KOPT-K1 (cell line): ENCODE measurements around the gene HIBADH.
"Not testable (repeated sequence)": the region's sequence is repeated elsewhere in the genome, so short reads cannot be mapped to it uniquely, and the experiment has no call there.

Experiments used
- H3K27ac ChIP-seq: fragments of 200-600 bp; sonication (generic); 2 replicates; pipeline ENCODE4 v1.5.1; 2016; ENCODE audit warnings: antibody characterized with exemption, mild to moderate bottlenecking, low read depth, low read length; ENCODE audit not compliant: poor library complexity, severe bottlenecking
- H3K36me3 ChIP-seq: fragments of 200-600 bp; sonication (generic); 2 replicates; pipeline ENCODE4 v1.5.1; 2017; ENCODE audit warnings: antibody characterized with exemption, mild to moderate bottlenecking, low read length, moderate library complexity; ENCODE audit not compliant: insufficient read depth
- H3K9me3 ChIP-seq: fragments of 200-600 bp; sonication (generic); 2 replicates; pipeline ENCODE4 v1.5.1; 2017; ENCODE audit warnings: antibody characterized with exemption, low read length, mild to moderate bottlenecking; ENCODE audit not compliant: insufficient read depth, poor library complexity, severe bottlenecking

HIBADH gene

GRCh38 chr7:27661811-27662489 is 733 bp downstream of the HIBADH start:
- H3K36me3 ChIP-seq = no peaks in the 10 kb centered on the region
- peak overlapping the region; percentile 68 for H3K27ac ChIP-seq

GRCh38 chr7:27656724-27657123 is 6.0 kb downstream of the HIBADH start:
- Histone ChIP-seq H3K27ac (no peak overlapping the region), H3K9me3 (no peaks in the 10 kb centered on the region), H3K36me3 (peaks cover 5% of the 10 kb centered on the region)

More at GRCh38 chr7:27661811-27662489, 733 bp downstream of the HIBADH start:
- H3K9me3 ChIP-seq = no peaks in the 10 kb centered on the region

- H3K27ac ChIP-seq = no peak overlapping the region
- H3K9me3 ChIP-seq = no peaks in the 10 kb centered on the region
- H3K36me3 ChIP-seq = peaks cover 5% of the 10 kb centered on the region
Observed at GRCh38 chr7:27655184-27655583, 7.5 kb downstream of the HIBADH start.

GRCh38 chr7:27652518-27652917 is 10.2 kb downstream of the HIBADH start:
- Histone ChIP-seq H3K36me3 (peaks cover 6% of the 10 kb centered on the region), H3K9me3 (no peaks in the 10 kb centered on the region), H3K27ac (no peak overlapping the region)

- no peaks in the 10 kb centered on the region for H3K9me3 ChIP-seq
- H3K36me3 ChIP-seq = peaks cover 12% of the 10 kb centered on the region
- H3K27ac ChIP-seq = no peak overlapping the region
Observed at GRCh38 chr7:27651702-27652101, 11.0 kb downstream of the HIBADH start.

- Histone ChIP-seq H3K27ac (no peak overlapping the region), H3K36me3 (peaks cover 12% of the 10 kb centered on the region; the same call in 1 of the 2 replicates), H3K9me3 (no peaks in the 10 kb centered on the region)
Observed at GRCh38 chr7:27650283-27650682, 12.4 kb downstream of the HIBADH start.

GRCh38 chr7:27647489-27647888 is 15.2 kb downstream of the HIBADH start:
- H3K9me3 ChIP-seq = no peaks in the 10 kb centered on the region
- H3K27ac ChIP-seq = no peak overlapping the region
- peaks cover 10% of the 10 kb centered on the region; the same call in 1 of the 2 replicates for H3K36me3 ChIP-seq

GRCh38 chr7:27647046-27647445 is 15.6 kb downstream of the HIBADH start:
- Histone ChIP-seq H3K36me3 (peaks cover 7% of the 10 kb centered on the region; the same call in 1 of the 2 replicates), H3K9me3 (no peaks in the 10 kb centered on the region), H3K27ac (no peak overlapping the region)

- Histone ChIP-seq H3K36me3 (peaks cover 4% of the 10 kb centered on the region; the same call in 1 of the 2 replicates), H3K27ac (no peak overlapping the region), H3K9me3 (no peaks in the 10 kb centered on the region)
Observed at GRCh38 chr7:27642271-27642670, 20.4 kb downstream of the HIBADH start.

- H3K27ac ChIP-seq = no peak overlapping the region
- no peaks in the 10 kb centered on the region for H3K9me3 ChIP-seq
- H3K36me3 ChIP-seq = no peaks in the 10 kb centered on the region; the same call in 1 of the 2 replicates
Observed at GRCh38 chr7:27641581-27642230, 21.0 kb downstream of the HIBADH start.

- H3K9me3 ChIP-seq = no peaks in the 10 kb centered on the region
- no peak overlapping the region for H3K27ac ChIP-seq
- H3K36me3 ChIP-seq = no peaks in the 10 kb centered on the region; the same call in 1 of the 2 replicates
Observed at GRCh38 chr7:27640884-27641574, 21.7 kb downstream of the HIBADH start.

GRCh38 chr7:27639851-27640250 is 22.8 kb downstream of the HIBADH start:
- Histone ChIP-seq H3K36me3 (no peaks in the 10 kb centered on the region; the same call in 1 of the 2 replicates), H3K27ac (no peak overlapping the region), H3K9me3 (no peaks in the 10 kb centered on the region)

GRCh38 chr7:27639048-27639447 is 23.6 kb downstream of the HIBADH start:
- H3K9me3 ChIP-seq, H3K27ac ChIP-seq, H3K36me3 ChIP-seq: not testable (repeated sequence)

GRCh38 chr7:27636326-27637006 is 26.2 kb downstream of the HIBADH start:
- Histone ChIP-seq H3K9me3 (no peaks in the 10 kb centered on the region), H3K27ac (no peak overlapping the region), H3K36me3 (no peaks in the 10 kb centered on the region; the same call in 1 of the 2 replicates)

GRCh38 chr7:27635728-27636127 is 27.0 kb downstream of the HIBADH start:
- H3K36me3 ChIP-seq = no peaks in the 10 kb centered on the region; the same call in 1 of the 2 replicates
- no peaks in the 10 kb centered on the region for H3K9me3 ChIP-seq
- H3K27ac ChIP-seq = no peak overlapping the region
